ENCODE data around the gene MTX1.
"Not testable (repeated sequence)": the region's sequence is repeated elsewhere in the genome, so short reads cannot be mapped to it uniquely, and the experiment has no call there.

The MTX1 gene

DNA sequence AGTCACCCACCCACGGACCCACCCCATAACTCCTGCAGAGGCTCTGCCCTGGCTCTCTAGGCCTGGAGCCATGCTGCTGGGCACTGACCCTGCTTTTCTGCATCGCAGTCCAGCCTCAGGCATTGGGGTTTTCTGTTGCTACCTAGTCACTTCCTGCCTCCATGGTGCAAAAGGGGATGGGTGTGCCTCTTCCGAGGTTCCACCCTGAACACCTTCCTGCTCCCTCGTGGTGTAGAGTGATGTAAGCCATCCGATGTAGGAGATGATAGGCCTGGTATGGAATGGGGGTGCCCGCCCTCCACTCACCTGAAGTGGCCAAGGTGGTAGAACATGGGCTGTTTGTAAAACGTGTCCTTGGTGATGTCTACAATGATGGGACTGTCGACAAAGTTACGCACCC, 26.9 kb downstream of the MTX1 start:
- Mint-ChIP-seq H3K36me3 (ENCODE audit: insufficient read depth) (peaks cover 24% of the 10 kb centered on the region), H3K4me1 (ENCODE audit: low read depth in 2 of 2) (peaks cover 4 to 12% of the 10 kb centered on the region in 2 donors), H3K27ac (peak overlapping the region in 1 of 2 donors; percentile 12)
- ATAC-seq (replicated peaks): peak; percentile 51
- H3K27me3 Mint-ChIP-seq, DNase-seq, H3K9me3 Mint-ChIP-seq, H3K4me3 Mint-ChIP-seq: not testable (repeated sequence)

DNA sequence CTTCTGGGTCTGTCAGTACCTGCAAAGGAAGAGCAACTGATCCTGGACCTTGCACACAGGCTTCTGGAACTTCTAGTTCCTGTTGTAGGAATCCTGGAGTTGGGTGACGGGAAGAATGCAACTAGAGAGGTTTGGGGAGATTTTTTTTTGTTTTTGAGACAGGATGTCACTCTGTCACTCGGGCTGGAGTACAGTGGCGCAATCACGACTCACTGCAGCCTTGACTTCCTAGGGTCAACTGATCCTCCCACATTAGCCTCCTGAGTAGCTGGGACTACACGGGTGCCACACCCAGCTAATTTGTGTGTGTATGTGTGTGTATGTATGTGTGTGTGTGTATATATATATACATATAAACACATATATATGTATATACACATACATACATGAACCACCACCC, 28.0 kb downstream of the MTX1 start:
- no peak overlapping the region for H3K27ac Mint-ChIP-seq
- no peaks in the 10 kb centered on the region for H3K27me3 Mint-ChIP-seq
- no peak for DNase-seq
- no peaks in the 10 kb centered on the region for H3K9me3 Mint-ChIP-seq
- peaks cover 14 to 22% of the 10 kb centered on the region in 2 donors for H3K4me1 Mint-ChIP-seq (ENCODE audit: low read depth in 2 of 2)
- no peak overlapping the region for H3K4me3 Mint-ChIP-seq
- no peak for ATAC-seq (replicated peaks)
- peaks cover 24% of the 10 kb centered on the region for H3K36me3 Mint-ChIP-seq (ENCODE audit: insufficient read depth)

GRCh38 chr1:155241069-155241679, 32.7 kb downstream of the MTX1 start:
- peaks cover 28 to 32% of the 10 kb centered on the region in 2 donors for H3K4me1 Mint-ChIP-seq (ENCODE audit: low read depth in 2 of 2)

GRCh38 chr1:155241841-155242264, 33.4 kb downstream of the MTX1 start:
- Mint-ChIP-seq H3K36me3 (ENCODE audit: insufficient read depth) (peaks cover 42% of the 10 kb centered on the region), H3K9me3 (peaks cover 0 to 2% of the 10 kb centered on the region in 2 donors), H3K27ac (peak overlapping the region; percentile 91 to 92), H3K27me3 (no peaks in the 10 kb centered on the region), H3K4me1 (ENCODE audit: low read depth in 2 of 2) (peaks cover 28 to 32% of the 10 kb centered on the region in 2 donors), H3K4me3 (peak overlapping the region; percentile 85 to 87)
- DNase-seq (no peak), ATAC-seq (replicated peaks) (no peak)

More at GRCh38 chr1:155241069-155241679, 32.7 kb downstream of the MTX1 start:
- Mint-ChIP-seq H3K4me3 (peak overlapping the region; percentile 85 to 87), H3K36me3 (ENCODE audit: insufficient read depth) (peaks cover 38% of the 10 kb centered on the region), H3K27me3 (no peaks in the 10 kb centered on the region), H3K9me3 (peaks cover 0 to 2% of the 10 kb centered on the region in 2 donors), H3K27ac (peak overlapping the region; percentile 91 to 92)
- DNase-seq (peak; percentile 62 to 70 (median 68)), ATAC-seq (replicated peaks) (peak; percentile 32)

- Mint-ChIP-seq H3K9me3 (peaks cover 0 to 2% of the 10 kb centered on the region in 2 donors), H3K36me3 (ENCODE audit: insufficient read depth) (peaks cover 36% of the 10 kb centered on the region), H3K27me3 (no peaks in the 10 kb centered on the region), H3K4me1 (ENCODE audit: low read depth in 2 of 2) (peaks cover 28 to 32% of the 10 kb centered on the region in 2 donors), H3K27ac (peak overlapping the region; percentile 97 to 98), H3K4me3 (peak overlapping the region; percentile 78 to 83)
- ATAC-seq (replicated peaks) (no peak), DNase-seq (no peak)
Measured at GRCh38 chr1:155242805-155243358, 34.4 kb downstream of the MTX1 start.

DNA sequence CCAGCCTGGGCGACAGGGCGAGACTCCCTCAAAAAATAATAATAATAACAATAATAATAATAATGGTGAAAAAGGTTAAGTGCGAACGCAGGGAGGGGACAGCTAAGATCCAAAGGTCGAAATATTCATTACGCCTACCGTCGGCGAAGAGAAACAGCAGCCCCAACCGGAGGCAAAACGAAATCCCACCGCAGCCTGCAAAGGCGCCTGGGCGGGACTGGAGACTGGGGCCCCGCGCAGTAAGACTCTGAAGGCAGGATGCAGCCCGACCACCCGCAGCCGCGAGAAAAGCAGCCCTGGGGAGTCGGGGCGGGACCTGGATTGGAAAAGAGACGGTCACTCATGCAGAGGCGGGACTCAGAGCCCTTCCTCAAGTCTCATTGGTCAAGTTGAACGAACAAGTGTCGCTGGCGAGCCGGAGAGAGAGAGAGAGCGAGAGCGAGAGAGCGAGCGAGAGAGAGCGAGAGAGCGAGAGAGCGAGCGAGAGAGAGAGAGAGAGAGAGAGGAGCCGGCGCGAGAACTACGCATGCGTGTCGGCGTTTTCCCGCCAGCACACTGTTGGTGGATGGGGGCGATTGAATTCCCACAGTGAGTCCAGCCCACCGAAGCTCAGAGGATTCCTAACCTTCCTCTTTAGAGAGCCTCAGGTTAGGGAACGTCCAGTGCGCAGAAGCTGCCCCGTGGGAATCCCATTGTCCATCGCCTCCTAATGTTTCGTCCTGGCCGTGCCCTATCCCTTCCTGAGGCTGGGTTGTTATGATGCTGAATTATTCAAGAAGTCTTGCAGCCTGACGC, 36.1 kb downstream of the MTX1 start:
- Mint-ChIP-seq H3K27ac (peak overlapping the region; percentile 97 to 98), H3K4me1 (ENCODE audit: low read depth in 2 of 2) (peaks cover 24 to 32% of the 10 kb centered on the region in 2 donors), H3K36me3 (ENCODE audit: insufficient read depth) (peaks cover 29% of the 10 kb centered on the region), H3K9me3 (peaks cover 0 to 2% of the 10 kb centered on the region in 2 donors), H3K4me3 (peak overlapping the region; percentile 78 to 83), H3K27me3 (no peaks in the 10 kb centered on the region)
- ATAC-seq (replicated peaks): peak; percentile 96
- peak; percentile 92 to 97 (median 95) for DNase-seq

DNA sequence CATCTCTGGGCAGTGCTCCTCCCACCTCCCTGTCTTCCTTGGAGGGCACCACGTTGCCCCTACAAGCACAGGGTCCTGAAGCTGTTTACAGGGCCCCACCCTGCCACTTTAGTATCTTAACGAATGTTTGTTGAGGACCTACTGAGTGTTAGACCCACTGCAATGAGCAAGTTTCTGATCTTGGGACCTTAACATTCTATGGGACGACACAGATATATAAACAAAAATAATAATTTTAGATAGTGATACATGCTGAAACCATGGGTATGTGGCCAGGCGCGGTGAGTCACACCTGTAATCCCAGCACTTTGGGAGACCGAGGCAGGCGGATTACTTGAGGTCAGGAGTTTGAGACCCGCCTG, 36.6 kb downstream of the MTX1 start:
- Mint-ChIP-seq H3K36me3 (ENCODE audit: insufficient read depth) (peaks cover 29% of the 10 kb centered on the region), H3K4me3 (peak overlapping the region; percentile 78 to 83), H3K9me3 (peaks cover 0 to 2% of the 10 kb centered on the region in 2 donors), H3K27me3 (no peaks in the 10 kb centered on the region), H3K27ac (peak overlapping the region; percentile 97 to 98), H3K4me1 (ENCODE audit: low read depth in 2 of 2) (peaks cover 28 to 32% of the 10 kb centered on the region in 2 donors)
- no peak for DNase-seq
- no peak for ATAC-seq (replicated peaks)

DNA sequence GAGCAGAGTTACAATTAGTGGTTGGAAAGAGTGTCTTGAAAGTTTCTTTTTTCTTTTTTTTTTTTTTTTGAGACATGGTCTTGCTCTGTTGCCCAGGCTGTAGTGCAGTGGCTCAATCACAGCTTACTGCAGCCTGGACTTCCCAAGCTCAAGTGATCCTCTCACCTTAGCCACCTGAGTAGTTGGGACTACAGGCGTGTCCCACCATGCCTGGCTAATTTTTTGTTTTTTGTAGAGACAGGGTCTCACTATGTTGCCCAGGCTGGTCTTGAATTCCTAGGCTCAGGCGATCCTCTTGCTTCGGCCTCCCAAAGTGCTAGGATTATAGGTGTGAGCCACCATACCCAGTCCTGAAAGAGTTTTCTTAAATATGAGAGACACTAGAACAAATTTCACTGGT, 38.3 kb downstream of the MTX1 start:
- Mint-ChIP-seq H3K4me3 (peak overlapping the region in 1 of 2 donors; percentile 6), H3K36me3 (ENCODE audit: insufficient read depth) (peaks cover 29% of the 10 kb centered on the region), H3K4me1 (ENCODE audit: low read depth in 2 of 2) (peaks cover 19% of the 10 kb centered on the region in 2 donors)
- not testable (repeated sequence) for H3K27ac Mint-ChIP-seq; ATAC-seq (replicated peaks); DNase-seq; H3K9me3 Mint-ChIP-seq; H3K27me3 Mint-ChIP-seq

- Mint-ChIP-seq H3K27ac (no peak overlapping the region), H3K4me1 (ENCODE audit: low read depth in 2 of 2) (peaks cover 19% of the 10 kb centered on the region in 2 donors), H3K9me3 (peaks cover 0 to 2% of the 10 kb centered on the region in 2 donors), H3K36me3 (ENCODE audit: insufficient read depth) (peaks cover 29% of the 10 kb centered on the region), H3K4me3 (no peak overlapping the region), H3K27me3 (no peaks in the 10 kb centered on the region)
- no peak for DNase-seq
- no peak for ATAC-seq (replicated peaks)
Measured at GRCh38 chr1:155247667-155248553, 39.4 kb downstream of the MTX1 start.

DNA sequence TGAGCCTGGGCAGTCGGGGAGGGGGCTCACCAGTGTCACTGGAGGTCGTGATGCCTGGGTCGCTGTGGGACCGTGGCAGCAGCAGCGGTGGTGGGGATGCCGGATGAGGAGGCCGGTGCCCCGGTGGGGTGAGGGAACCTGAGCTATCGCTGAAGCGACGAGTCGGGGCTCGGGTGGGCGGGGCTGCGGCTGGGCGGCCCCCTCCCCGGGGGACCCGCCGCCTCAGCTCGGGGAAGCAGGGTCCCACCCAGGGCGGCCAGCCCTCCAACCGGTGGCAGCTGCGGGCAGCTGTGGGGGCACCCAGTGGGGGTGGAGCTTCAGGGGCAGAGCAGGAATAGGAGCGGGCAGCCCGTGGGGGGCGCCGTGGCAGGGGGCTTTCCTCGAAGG, 41.7 kb downstream of the MTX1 start:
- DNase-seq: no peak
- no peaks in the 10 kb centered on the region for H3K27me3 Mint-ChIP-seq

GRCh38 chr1:155250633-155251449, 42.3 kb downstream of the MTX1 start:
- H3K9me3 Mint-ChIP-seq: no peaks in the 10 kb centered on the region
- H3K27me3 Mint-ChIP-seq: no peaks in the 10 kb centered on the region
- peaks cover 18 to 29% of the 10 kb centered on the region in 2 donors for H3K4me1 Mint-ChIP-seq (ENCODE audit: low read depth in 2 of 2)
- no peak overlapping the region for H3K27ac Mint-ChIP-seq
- peaks cover 12% of the 10 kb centered on the region for H3K36me3 Mint-ChIP-seq (ENCODE audit: insufficient read depth)
- DNase-seq: peak; percentile 96 to 98 (median 97)
- peak; percentile 98 for ATAC-seq (replicated peaks)
- peak overlapping the region; percentile 70 to 75 for H3K4me3 Mint-ChIP-seq

More for the DNA sequence above, 41.7 kb downstream of the MTX1 start:
- Mint-ChIP-seq H3K4me3 (peak overlapping the region; percentile 70 to 75), H3K9me3 (no peaks in the 10 kb centered on the region), H3K4me1 (ENCODE audit: low read depth in 2 of 2) (peaks cover 12 to 23% of the 10 kb centered on the region in 2 donors), H3K27ac (peak overlapping the region in 1 of 2 donors; percentile 59), H3K36me3 (ENCODE audit: insufficient read depth) (peaks cover 17% of the 10 kb centered on the region)
- ATAC-seq (replicated peaks): peak; percentile 22

DNA sequence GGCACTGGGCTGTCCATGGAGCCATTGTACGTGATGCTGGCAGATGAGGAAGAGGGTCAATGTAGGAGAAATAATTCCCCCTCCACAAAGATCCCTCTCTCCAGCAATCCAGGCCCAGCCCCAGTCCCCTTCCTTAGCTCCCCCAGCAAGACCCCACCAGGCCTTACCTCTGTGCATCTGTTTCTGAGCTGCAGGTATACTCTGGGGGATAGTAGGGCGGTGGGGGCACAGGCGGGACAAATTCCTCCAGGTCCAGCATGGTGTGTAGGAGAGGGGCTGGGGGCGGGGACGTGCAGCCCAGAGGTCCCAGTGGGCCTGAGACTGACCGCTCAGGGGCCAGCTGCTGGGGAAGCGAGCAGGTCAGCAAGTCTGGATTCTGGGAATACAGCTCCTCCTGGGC, 43.1 kb downstream of the MTX1 start:
- H3K36me3 Mint-ChIP-seq (ENCODE audit: insufficient read depth): peaks cover 7% of the 10 kb centered on the region
- ATAC-seq (replicated peaks) (no peak), DNase-seq (no peak)
- peak overlapping the region; percentile 82 to 84 for H3K27ac Mint-ChIP-seq
- no peak overlapping the region for H3K4me3 Mint-ChIP-seq
- no peaks in the 10 kb centered on the region for H3K9me3 Mint-ChIP-seq
- peaks cover 20 to 35% of the 10 kb centered on the region in 2 donors for H3K4me1 Mint-ChIP-seq (ENCODE audit: low read depth in 2 of 2)
- no peaks in the 10 kb centered on the region for H3K27me3 Mint-ChIP-seq

Measured in effector memory CD8-positive, alpha-beta T cell (primary cell).